GM13976 (cell line): ENCODE data around the gene SYNM.

ENCODE experiments used
- DNase-seq: peaks from one replicate; pipeline ENCODE4 v3.0.0; 2012; ENCODE audit warnings: low spot score
- CTCF ChIP-seq: IDR thresholded peaks from 2 replicates; pipeline ENCODE4 v1.5.1; 2012; ENCODE audit warnings: borderline replicate concordance, mild to moderate bottlenecking; ENCODE audit not compliant: insufficient read depth; ENCODE audit errors: extremely low read depth, missing control alignments, control extremely low read depth
- in situ Hi-C: fragments of 300-500 bp; cut with MboI; formaldehyde crosslinking; loops from one replicate; pipeline ENCODE4 v1.12.0; 2022; ENCODE audit warnings: low sequenced_read_pairs, mixed read lengths, inconsistent platforms; ENCODE audit not compliant: unreplicated experiment

The SYNM gene

GRCh38 chr15:99155961-99156443, 51.1 kb downstream of the SYNM start:
- TF ChIP-seq CTCF = no peak
- no peak for DNase-seq
- in situ Hi-C loops = no loop called here

GRCh38 chr15:99157456-99157855, 52.6 kb downstream of the SYNM start:
- in situ Hi-C loops = no loop called here
- DNase-seq = no peak
- no peak for TF ChIP-seq CTCF

- DNase-seq = no peak
- TF ChIP-seq CTCF = no peak
- in situ Hi-C loops = no loop called here
Observed at GRCh38 chr15:99158626-99159412, 53.9 kb downstream of the SYNM start.

- in situ Hi-C loops = no loop called here
- TF ChIP-seq CTCF = no peak
- DNase-seq = no peak
Observed at GRCh38 chr15:99163271-99164062, 58.6 kb downstream of the SYNM start.

GRCh38 chr15:99164119-99164518, 59.2 kb downstream of the SYNM start:
- in situ Hi-C loops = no loop called here
- DNase-seq = no peak
- no peak for TF ChIP-seq CTCF

GRCh38 chr15:99165020-99165790, 60.3 kb downstream of the SYNM start:
- DNase-seq = no peak
- no peak for TF ChIP-seq CTCF
- in situ Hi-C loops = no loop called here
